Esophagus squamous epithelium (tissue), 4 donors: ENCODE measurements around the gene COX8C.

Experiments
- CTCF ChIP-seq, 6 experiments: fragments of 450-650 bp in 4 of 6; fragments of 200-600 bp in 2 of 6; sonication (generic) in 2 of 6; IDR thresholded peaks; one replicate each; pipeline ENCODE4 v1.5.1; 2016 to 2019; ENCODE audit warnings: antibody characterized with exemption in 6 of 6, mild to moderate bottlenecking in 4 of 6, moderate library complexity in 4 of 6
- POLR2A ChIP-seq, 4 donors: fragments of 450-650 bp; IDR thresholded peaks; one replicate each; pipeline ENCODE4 v1.6.1; 2017; ENCODE audit warnings: antibody characterized with exemption in 4 of 4, mild to moderate bottlenecking in 4 of 4, moderate library complexity in 3 of 4

GRCh38 chr14:93379831-93380230 is 32.8 kb downstream of the COX8C start:
- TF ChIP-seq CTCF (IDR thresholded peaks at IDR 0.05) (no peak), POLR2A (IDR thresholded peaks at IDR 0.05) (no peak)
